MCF 10A (cell line): Measurements from ENCODE around the gene RBBP5. TPM values are rescaled to one million over a fixed set of nuclear protein-coding genes. Genes with fewer than 3 reads are reported as not detected.

Source experiments
- BruUV-seq: library from RNA; stranded (reverse); fragments of 400-500 nt; replicated peaks from 2 replicates; lab custom pipeline; 2021; lab: Mats Ljungman, UMichigan
- CTCF ChIA-PET: fragments of 300-600 bp; sonication (Branson Sonifier 250); formaldehyde crosslinking; extraction: SDS; loops from one replicate; lab custom pipeline; 2021; ENCODE audit warnings: antibody characterized with exemption, inconsistent platforms; lab: Yijun Ruan, JAX
- POLR2A ChIA-PET: fragments of 300-600, 350-650 bp; sonication (Branson Sonifier 250); formaldehyde crosslinking; extraction: SDS; loops from one replicate; lab custom pipeline; 2020; ENCODE audit warnings: antibody characterized with exemption, inconsistent platforms; lab: Yijun Ruan, JAX
- DNase-seq: peaks from one replicate; pipeline ENCODE4 v3.0.0-alpha.2; 2018; ENCODE audit not compliant: unreplicated experiment
- H3K27ac Mint-ChIP-seq: one replicate; pipeline ENCODE4 v1.8.0; 2022; ENCODE audit warnings: mild to moderate bottlenecking, low read depth, mixed read lengths; ENCODE audit not compliant: unreplicated experiment
- H3K27me3 Mint-ChIP-seq: one replicate; pipeline ENCODE4 v1.8.0; 2022; ENCODE audit warnings: mixed read lengths; ENCODE audit not compliant: insufficient read depth, unreplicated experiment
- H3K36me3 Mint-ChIP-seq: one replicate; pipeline ENCODE4 v1.8.0; 2022; ENCODE audit warnings: mild to moderate bottlenecking, moderate library complexity, mixed read lengths; ENCODE audit not compliant: insufficient read depth, unreplicated experiment
- H3K4me1 Mint-ChIP-seq: one replicate; pipeline ENCODE4 v1.8.0; 2022; ENCODE audit warnings: mixed read lengths; ENCODE audit not compliant: insufficient read depth, unreplicated experiment
- H3K4me3 Mint-ChIP-seq: one replicate; pipeline ENCODE4 v1.8.0; 2022; ENCODE audit warnings: mild to moderate bottlenecking, moderate library complexity, mixed read lengths; ENCODE audit not compliant: unreplicated experiment
- H3K9me3 Mint-ChIP-seq: one replicate; pipeline ENCODE4 v1.8.0; 2022; ENCODE audit warnings: mixed read lengths; ENCODE audit not compliant: unreplicated experiment
- CTCF ChIP-seq: fragments of 200-600 bp; IDR thresholded peaks from one replicate; pipeline ENCODE4 v1.8.0; 2022; ENCODE audit warnings: antibody characterized with exemption, mild to moderate bottlenecking; ENCODE audit not compliant: unreplicated experiment
- intact Hi-C: fragments of 100-400 bp; cut with micrococcal nuclease; formaldehyde crosslinking; loops from 2 replicates; pipeline ENCODE4 v1.14.1; 2022
- total RNA-seq: library from RNA; stranded (reverse); gene quantifications from 2 replicates; pipeline ENCODE4 v1.2.3, GENCODE V29; 2022

The RBBP5 gene
- total RNA-seq, 1 experiment from 2014 or later = 24.8 TPM

- H3K27me3 Mint-ChIP-seq = peaks cover 30% of the 10 kb centered on the region
- BruUV-seq = no TSS peak
- intact Hi-C loops = loop anchor here (1.0 kb wide), 3 partner anchors 71 to 196 kb away; no protein-coding TSS in a partner anchor
- TF ChIP-seq CTCF = no peak
- H3K9me3 Mint-ChIP-seq = no peaks in the 10 kb centered on the region
- no peak overlapping the region for H3K27ac Mint-ChIP-seq
- ChIA-PET CTCF (interaction anchor here (0.6 to 6.6 kb wide), 65 partner anchors 9 to 523 kb away, joined by 3 to 331 read pairs (median 7); partner anchors contain the start of genes CNTN2, RBBP5 and TMEM81), POLR2A (interaction anchor here (1.2 to 2.1 kb wide), 3 partner anchors 69 to 85 kb away, joined by 4 to 14 read pairs (median 6); no protein-coding TSS in a partner anchor)
- no peaks in the 10 kb centered on the region for H3K4me1 Mint-ChIP-seq
- no peaks in the 10 kb centered on the region for H3K36me3 Mint-ChIP-seq
- H3K4me3 Mint-ChIP-seq = no peak overlapping the region
- DNase-seq = no peak
Observed at GRCh38 chr1:205060746-205061145, 61.0 kb downstream of the RBBP5 start.

GRCh38 chr1:205059660-205060059 is 62.1 kb downstream of the RBBP5 start:
- CTCF ChIA-PET = interaction anchor here (1.2 to 6.6 kb wide), 9 partner anchors 9 to 118 kb away, joined by 5 to 272 read pairs (median 47); partner anchors contain the start of genes CNTN2 and RBBP5
- intact Hi-C loops = no loop called here
- BruUV-seq = no TSS peak
- H3K27ac Mint-ChIP-seq = no peak overlapping the region
- no peak for DNase-seq
- TF ChIP-seq CTCF = no peak
- no peaks in the 10 kb centered on the region for H3K9me3 Mint-ChIP-seq
- no peaks in the 10 kb centered on the region for H3K4me1 Mint-ChIP-seq
- H3K4me3 Mint-ChIP-seq = no peak overlapping the region
- H3K27me3 Mint-ChIP-seq = peaks cover 41% of the 10 kb centered on the region
- H3K36me3 Mint-ChIP-seq = no peaks in the 10 kb centered on the region
- POLR2A ChIA-PET = interaction anchor here (1.6 kb wide), 1 partner anchor 70 kb away, joined by 4 read pairs; no protein-coding TSS in a partner anchor

- Mint-ChIP-seq H3K4me3 (no peak overlapping the region), H3K9me3 (no peaks in the 10 kb centered on the region), H3K36me3 (no peaks in the 10 kb centered on the region), H3K27me3 (peaks cover 49% of the 10 kb centered on the region), H3K27ac (no peak overlapping the region), H3K4me1 (no peaks in the 10 kb centered on the region)
- ChIA-PET CTCF (interaction anchor here (0.6 to 6.6 kb wide), 4 partner anchors 17 to 250 kb away, joined by 3 to 272 read pairs (median 98); no protein-coding TSS in a partner anchor), POLR2A (interaction anchor here (1.6 kb wide), 1 partner anchor 69 kb away, joined by 4 read pairs; no protein-coding TSS in a partner anchor)
- BruUV-seq = no TSS peak
- intact Hi-C loops = no loop called here
- no peak for TF ChIP-seq CTCF
- no peak for DNase-seq
Observed at GRCh38 chr1:205058853-205059252, 62.9 kb downstream of the RBBP5 start.

GRCh38 chr1:205057808-205058575 is 63.8 kb downstream of the RBBP5 start:
- no TSS peak for BruUV-seq
- Mint-ChIP-seq H3K4me3 (no peak overlapping the region), H3K27ac (no peak overlapping the region), H3K36me3 (no peaks in the 10 kb centered on the region), H3K9me3 (no peaks in the 10 kb centered on the region), H3K4me1 (no peaks in the 10 kb centered on the region), H3K27me3 (peaks cover 58% of the 10 kb centered on the region)
- POLR2A ChIA-PET = no interaction called here
- TF ChIP-seq CTCF = no peak
- DNase-seq = no peak
- intact Hi-C loops = no loop called here
- CTCF ChIA-PET = interaction anchor here (0.6 to 6.6 kb wide), 3 partner anchors 68 to 664 kb away, joined by 3 to 272 read pairs (median 4); no protein-coding TSS in a partner anchor
